SK-N-MC (cell line): ENCODE results near the gene NTRK2.

Experiments used
- FOXP2 ChIP-seq: optimal IDR thresholded peaks from 2 replicates; pipeline ENCODE3; 2011; ENCODE audit warnings: mild to moderate bottlenecking, moderate library complexity; ENCODE audit not compliant: insufficient read depth; ENCODE audit errors: extremely low read length, control extremely low read depth
- POLR2AphosphoS5 ChIP-seq: IDR thresholded peaks from 2 replicates; pipeline ENCODE4 v1.6.1; 2012; ENCODE audit warnings: mild to moderate bottlenecking, low read depth, low read length, borderline replicate concordance

DNA sequence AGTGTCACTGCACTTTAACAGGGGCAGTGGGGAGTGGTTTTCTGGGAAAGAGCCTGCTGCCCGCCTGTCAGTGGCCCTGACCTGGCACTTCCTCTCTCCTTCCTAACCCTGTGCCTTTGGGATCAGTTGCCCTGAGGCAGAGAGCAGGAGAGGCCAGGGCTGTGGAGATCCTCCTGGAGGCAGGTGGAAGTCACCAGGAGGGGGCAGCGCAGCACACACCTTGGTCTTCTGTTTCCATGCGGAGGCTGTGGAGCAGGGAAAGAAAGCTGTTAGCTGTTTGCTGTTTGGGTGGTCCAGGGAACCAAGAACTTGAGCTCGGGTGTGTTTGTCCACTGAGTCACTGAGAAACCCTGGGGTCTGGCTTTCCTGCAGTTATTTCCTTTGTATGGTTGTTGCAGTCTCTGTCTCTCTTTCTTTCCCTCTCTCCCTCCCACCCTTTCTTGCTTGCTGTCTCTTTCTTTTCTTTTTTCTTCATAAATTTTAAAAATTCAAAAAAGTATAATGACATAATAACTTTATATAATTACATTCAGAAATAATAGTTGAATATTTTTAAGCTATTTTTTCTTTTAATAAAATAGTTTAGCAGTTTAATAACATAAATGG, 28.1 kb downstream of the NTRK2 start:
- TF ChIP-seq POLR2AphosphoS5, result no peak
- TF ChIP-seq FOXP2, result no peak
